IPS-15b (cell line): ENCODE data around the gene NCK2.

Experiments
- H3K27me3 ChIP-seq: one replicate; pipeline ENCODE4 v1.6.1; 2013; ENCODE audit warnings: low read length; ENCODE audit not compliant: control insufficient read depth, insufficient read depth
- H3K36me3 ChIP-seq: one replicate; pipeline ENCODE4 v1.6.1; 2013; ENCODE audit warnings: low read length; ENCODE audit not compliant: control insufficient read depth, insufficient read depth
- H3K4me1 ChIP-seq: one replicate; pipeline ENCODE4 v1.6.1; 2013; ENCODE audit warnings: mild to moderate bottlenecking, low read length; ENCODE audit not compliant: control insufficient read depth, insufficient read depth
- H3K4me3 ChIP-seq: one replicate; pipeline ENCODE4 v1.5.1; 2013; ENCODE audit warnings: low read depth, low read length
- H3K9ac ChIP-seq: one replicate; pipeline ENCODE4 v1.6.1; 2013; ENCODE audit warnings: low read depth, mild to moderate bottlenecking, low read length
- H3K9me3 ChIP-seq: one replicate; pipeline ENCODE4 v1.6.1; 2013; ENCODE audit warnings: mild to moderate bottlenecking, low read length; ENCODE audit not compliant: control insufficient read depth, insufficient read depth

NCK2 gene

DNA sequence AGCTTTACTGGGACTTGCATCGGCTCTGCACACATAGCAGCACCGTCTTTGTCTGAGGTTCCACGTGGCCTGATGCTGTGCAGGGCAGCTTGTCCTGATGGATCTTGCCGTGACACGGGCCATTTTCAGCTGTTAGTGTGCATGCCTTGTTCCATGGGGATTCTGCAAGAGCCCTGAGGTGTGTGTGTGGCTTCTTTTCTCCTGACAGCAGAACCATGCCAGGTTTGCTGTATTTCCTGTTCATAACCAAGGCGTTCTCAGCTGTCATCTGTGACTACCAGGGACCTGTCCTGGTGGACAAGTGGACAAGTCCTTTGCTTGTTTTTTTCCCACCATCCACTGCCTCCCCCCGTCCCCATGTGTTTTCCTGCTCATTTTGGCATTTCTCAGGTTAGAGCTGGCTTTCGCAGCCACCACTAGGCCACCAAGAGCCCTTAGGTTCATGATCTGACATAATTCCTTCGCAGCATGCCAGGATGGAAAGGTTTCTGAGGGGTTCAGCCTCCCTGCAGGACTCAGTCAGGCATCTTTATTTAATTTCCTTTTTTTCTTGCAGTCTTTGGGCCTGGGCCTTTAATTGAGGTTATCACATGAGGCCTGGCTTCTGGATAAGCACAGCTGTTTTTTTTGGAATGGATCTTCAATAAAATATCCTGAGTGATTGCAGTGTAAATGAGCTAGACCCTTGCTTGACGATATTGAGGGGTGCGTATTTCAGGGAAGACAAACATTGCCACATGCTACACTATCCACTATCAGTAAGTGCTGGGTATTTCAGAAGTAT lies 139.4 kb downstream of the NCK2 start:
- no peaks in the 10 kb centered on the region for H3K4me1 ChIP-seq
- no peaks in the 10 kb centered on the region for H3K27me3 ChIP-seq
- no peak overlapping the region for H3K4me3 ChIP-seq
- H3K9ac ChIP-seq: no peak overlapping the region
- H3K9me3 ChIP-seq: no peaks in the 10 kb centered on the region
- peaks cover 6% of the 10 kb centered on the region for H3K36me3 ChIP-seq

DNA sequence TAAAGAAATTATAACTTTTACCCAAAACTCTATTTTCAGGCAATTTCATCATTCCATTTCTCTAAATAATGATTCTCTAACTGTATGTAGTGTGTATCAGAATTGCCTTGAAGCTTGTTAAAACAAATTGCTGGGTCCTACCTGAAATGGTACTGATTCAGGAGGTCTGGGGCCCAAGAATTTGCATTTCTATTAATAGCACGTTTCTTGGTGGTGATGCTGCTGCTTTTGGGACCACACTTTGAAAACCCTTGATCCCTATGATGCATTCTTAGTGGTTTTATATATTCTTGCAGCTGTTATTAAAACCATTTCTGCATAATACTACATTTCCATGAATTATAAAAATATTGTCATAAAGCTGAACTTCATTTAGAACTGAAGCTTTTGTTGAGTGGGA lies 140.7 kb downstream of the NCK2 start:
- Histone ChIP-seq H3K27me3 (no peaks in the 10 kb centered on the region), H3K9me3 (no peaks in the 10 kb centered on the region), H3K4me1 (no peaks in the 10 kb centered on the region), H3K4me3 (no peak overlapping the region), H3K9ac (no peak overlapping the region), H3K36me3 (peaks cover 6% of the 10 kb centered on the region)

DNA sequence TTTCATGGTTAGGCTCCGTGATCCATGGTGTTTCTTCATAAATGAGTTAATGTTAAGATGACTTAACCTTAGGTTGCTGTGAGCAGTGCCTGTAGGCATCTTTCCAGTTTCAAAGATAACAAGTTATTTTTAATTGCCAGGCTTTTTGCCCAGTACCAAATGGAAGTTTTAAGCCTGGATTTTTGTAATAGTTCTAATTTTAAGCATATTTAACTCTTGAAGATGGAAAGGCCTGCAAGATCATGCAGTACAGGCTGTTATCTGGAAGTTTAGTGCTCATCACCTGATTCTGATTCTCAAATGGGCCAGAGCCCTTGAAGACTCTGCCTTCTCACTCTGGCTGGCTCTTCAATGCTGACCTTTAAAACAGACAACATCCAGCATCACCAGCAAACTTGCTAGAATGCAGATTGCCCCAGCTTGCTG lies 141.3 kb downstream of the NCK2 start:
- no peaks in the 10 kb centered on the region for H3K27me3 ChIP-seq
- H3K4me1 ChIP-seq: no peaks in the 10 kb centered on the region
- no peaks in the 10 kb centered on the region for H3K9me3 ChIP-seq
- H3K9ac ChIP-seq: no peak overlapping the region
- no peak overlapping the region for H3K4me3 ChIP-seq
- peaks cover 6% of the 10 kb centered on the region for H3K36me3 ChIP-seq

DNA sequence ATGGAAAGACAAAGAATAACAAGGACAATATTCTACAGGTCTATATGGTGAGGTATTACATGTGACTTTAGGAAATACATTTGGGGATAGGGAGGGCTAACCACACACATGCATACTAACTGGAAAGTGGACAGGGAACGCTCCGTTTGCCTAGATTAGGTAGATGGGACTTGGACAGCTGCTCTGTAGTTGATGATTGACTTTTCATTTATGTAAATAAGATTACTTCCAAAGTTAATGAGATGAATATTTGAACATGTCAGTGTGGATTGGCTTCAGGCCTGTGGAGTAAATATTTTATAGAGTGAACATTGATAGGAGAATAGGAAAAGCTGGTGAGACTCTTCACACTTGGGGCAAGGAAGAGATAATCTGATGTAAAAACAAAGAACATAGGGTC lies 142.0 kb downstream of the NCK2 start:
- Histone ChIP-seq H3K9me3 (no peaks in the 10 kb centered on the region), H3K4me1 (no peaks in the 10 kb centered on the region), H3K27me3 (no peaks in the 10 kb centered on the region), H3K4me3 (no peak overlapping the region), H3K9ac (no peak overlapping the region), H3K36me3 (peaks cover 2% of the 10 kb centered on the region)

DNA sequence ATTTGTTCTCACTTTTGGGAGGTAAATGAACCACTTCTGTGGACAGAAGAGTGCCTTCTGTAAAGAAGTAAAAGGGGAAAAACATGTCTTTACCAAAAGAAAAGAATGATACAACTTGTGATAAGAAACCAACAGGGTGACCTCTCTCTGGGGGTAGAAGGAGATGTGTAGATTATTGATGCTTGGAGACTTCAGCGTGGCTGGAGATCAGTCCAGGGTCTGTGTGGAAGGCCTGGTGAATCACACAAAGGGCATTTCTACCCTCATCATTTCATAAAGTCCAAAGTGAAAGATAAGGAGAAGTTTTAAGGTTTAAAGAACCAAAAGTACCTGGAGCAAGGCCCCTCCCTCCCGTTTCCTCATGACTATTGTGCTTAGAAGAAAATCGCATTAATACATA lies 142.5 kb downstream of the NCK2 start:
- Histone ChIP-seq H3K27me3 (no peaks in the 10 kb centered on the region), H3K9ac (no peak overlapping the region), H3K9me3 (no peaks in the 10 kb centered on the region)

DNA sequence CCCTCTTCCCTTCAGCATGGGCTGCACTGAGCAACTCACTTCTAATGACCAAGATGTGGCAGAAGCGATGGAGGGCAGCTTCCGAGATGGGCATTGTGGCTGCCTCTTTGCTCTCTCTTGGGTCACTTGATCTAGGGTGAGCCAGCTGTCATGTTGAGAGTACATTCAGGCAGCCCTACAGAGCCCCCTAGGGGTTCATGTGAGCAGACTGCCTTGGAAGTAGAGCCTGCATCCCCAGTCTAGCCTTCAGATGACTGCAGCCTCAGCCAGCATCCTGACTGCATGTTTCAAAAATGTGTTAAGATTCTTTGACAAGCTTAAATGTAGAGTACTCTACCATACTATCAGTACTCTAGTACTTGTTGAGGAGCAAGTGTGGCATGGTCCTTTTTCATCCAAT lies 143.9 kb downstream of the NCK2 start:
- Histone ChIP-seq H3K4me3 (no peak overlapping the region), H3K4me1 (no peaks in the 10 kb centered on the region), H3K9me3 (no peaks in the 10 kb centered on the region), H3K27me3 (no peaks in the 10 kb centered on the region), H3K36me3 (peaks cover 2% of the 10 kb centered on the region), H3K9ac (no peak overlapping the region)

More for the DNA sequence above, 142.5 kb downstream of the NCK2 start:
- H3K4me1 ChIP-seq: no peaks in the 10 kb centered on the region
- H3K4me3 ChIP-seq: no peak overlapping the region
- no peaks in the 10 kb centered on the region for H3K36me3 ChIP-seq

DNA sequence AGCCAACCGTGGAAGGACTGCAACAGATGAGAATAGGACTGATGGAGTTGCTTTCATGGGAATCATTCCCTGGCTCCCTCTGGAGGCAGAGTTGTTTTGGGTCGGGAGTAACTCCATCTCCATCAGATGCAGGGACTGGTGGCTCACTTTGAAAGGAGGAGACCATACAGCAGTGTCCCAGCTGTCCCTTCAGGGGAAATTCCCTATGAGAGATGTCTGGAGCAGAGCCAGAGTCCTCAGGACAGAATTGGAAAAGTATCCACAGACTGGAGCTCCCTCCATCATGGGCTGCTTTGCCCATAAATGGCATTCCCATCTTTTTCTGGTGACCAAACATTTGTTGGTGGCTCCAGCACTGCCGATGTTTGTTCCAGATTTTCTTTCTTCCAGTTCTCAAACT lies 144.3 kb downstream of the NCK2 start:
- no peaks in the 10 kb centered on the region for H3K4me1 ChIP-seq
- H3K9ac ChIP-seq: no peak overlapping the region
- H3K9me3 ChIP-seq: no peaks in the 10 kb centered on the region
- no peak overlapping the region for H3K4me3 ChIP-seq
- peaks cover 2% of the 10 kb centered on the region for H3K36me3 ChIP-seq
- no peaks in the 10 kb centered on the region for H3K27me3 ChIP-seq

DNA sequence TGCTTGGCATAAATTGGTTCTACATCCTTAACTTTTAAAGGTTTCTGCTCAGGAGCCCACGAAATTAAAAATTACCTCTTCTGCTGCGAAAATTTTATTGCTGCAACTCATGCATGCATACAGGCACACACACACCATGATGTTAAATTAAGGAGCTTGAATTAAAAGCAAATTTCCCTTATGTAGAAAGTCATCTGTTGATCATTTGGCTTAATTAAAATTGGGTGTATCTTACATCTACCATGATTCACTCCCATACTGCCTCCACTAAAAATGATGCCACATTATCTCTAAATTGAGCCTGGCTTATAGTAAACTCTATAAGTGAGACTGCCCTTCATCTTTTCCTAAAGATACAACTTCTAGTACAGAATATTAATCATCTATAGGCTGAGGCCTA lies 145.4 kb downstream of the NCK2 start:
- peaks cover 2% of the 10 kb centered on the region for H3K36me3 ChIP-seq
- H3K4me1 ChIP-seq: no peaks in the 10 kb centered on the region
- no peaks in the 10 kb centered on the region for H3K9me3 ChIP-seq
- H3K27me3 ChIP-seq: no peaks in the 10 kb centered on the region
- H3K9ac ChIP-seq: no peak overlapping the region
- H3K4me3 ChIP-seq: no peak overlapping the region

DNA sequence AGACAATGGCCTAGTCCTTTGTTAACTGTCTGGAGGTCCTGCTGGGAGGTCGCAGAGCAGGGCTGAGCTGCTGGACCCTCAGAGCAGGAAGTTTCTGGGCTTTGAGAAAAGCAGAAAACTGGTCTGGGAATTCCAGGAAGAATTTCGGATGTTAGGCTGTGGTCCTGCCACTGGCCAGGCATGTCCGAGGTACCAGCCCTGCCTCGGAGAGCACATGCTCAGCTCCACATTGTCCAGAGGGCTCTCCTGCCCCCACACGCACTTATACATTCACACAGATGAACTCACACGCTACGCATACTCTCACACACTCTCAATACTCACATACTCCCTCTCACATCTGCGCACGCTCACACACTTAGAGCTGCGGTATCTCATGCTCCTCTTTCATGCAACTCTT lies 146.1 kb downstream of the NCK2 start:
- Histone ChIP-seq H3K4me3 (no peak overlapping the region), H3K4me1 (no peaks in the 10 kb centered on the region), H3K9me3 (no peaks in the 10 kb centered on the region), H3K27me3 (no peaks in the 10 kb centered on the region), H3K9ac (no peak overlapping the region), H3K36me3 (peaks cover 2% of the 10 kb centered on the region)

DNA sequence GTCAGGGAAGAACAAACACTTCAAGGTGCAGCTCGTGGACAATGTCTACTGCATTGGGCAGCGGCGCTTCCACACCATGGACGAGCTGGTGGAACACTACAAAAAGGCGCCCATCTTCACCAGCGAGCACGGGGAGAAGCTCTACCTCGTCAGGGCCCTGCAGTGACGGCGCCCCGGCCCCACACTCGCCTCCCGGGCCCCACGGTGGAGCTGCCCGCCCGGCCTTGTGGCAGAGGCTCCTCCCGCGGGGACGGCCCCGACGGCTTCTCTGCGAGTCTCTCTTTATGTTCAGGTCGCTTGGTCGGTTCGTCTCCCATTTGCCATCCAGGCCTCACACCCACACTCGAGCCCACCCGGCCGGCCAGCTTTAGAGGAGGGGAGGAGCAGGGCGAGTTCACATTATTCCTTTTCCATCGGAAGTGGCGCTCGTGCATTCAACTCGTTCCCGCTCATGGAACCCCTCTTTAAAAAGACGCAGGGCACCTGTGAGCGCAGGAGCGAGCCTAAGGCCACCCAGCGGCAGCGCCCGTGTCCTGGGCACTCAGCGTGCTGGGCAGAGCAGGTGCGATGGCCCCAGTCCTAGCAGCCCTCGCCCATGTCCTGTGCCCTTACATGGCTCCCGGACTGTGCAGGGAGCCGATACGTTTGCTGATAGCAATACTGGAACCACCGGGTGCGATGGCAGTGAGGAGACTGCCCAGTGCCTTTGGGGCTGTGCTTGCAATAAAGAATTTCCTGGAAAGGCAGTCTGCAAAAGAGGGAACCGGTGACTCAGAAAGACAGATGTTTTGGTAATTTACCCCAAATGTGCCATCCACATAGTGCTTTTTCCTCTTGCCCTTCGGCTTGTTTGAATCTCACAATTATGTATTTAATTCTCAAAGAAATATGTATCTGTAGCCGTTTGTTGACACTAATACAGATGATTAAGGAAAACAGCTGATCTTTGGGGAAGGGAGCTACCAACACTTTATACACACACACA lies 148.6 kb downstream of the NCK2 start:
- Histone ChIP-seq H3K9ac (no peak overlapping the region), H3K4me1 (no peaks in the 10 kb centered on the region), H3K27me3 (no peaks in the 10 kb centered on the region), H3K9me3 (no peaks in the 10 kb centered on the region), H3K4me3 (no peak overlapping the region), H3K36me3 (peaks cover 2% of the 10 kb centered on the region)

DNA sequence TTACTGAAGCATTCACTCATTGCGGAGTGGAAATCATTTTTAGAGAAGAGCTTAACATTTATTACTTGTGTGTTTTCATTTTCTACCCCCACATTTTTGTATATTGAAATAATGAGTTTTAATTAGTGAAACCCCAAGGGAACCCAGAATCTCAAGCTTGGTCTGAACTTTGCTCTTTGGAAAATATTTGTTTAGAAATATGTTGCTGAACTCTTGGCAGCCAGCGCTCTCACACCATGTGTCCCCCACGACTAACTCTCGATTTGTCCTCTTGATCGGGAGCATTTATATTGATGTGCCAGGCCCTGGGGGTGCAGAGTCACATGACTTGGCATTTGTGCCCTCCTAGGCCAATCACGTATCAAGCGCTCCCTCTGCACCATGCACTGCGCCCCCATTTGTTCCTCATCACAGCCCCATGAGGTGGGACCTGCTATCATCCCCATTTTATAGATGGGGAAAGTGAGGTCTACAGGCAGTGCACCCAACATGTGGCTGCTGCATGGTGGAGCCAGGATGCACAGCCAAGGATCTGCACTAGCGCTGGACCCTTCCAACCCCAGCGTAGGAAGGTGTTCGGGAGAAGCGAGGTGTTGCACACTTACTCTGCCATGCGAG lies 149.7 kb downstream of the NCK2 start:
- H3K27me3 ChIP-seq: no peaks in the 10 kb centered on the region
- peaks cover 2% of the 10 kb centered on the region for H3K36me3 ChIP-seq
- H3K9ac ChIP-seq: no peak overlapping the region
- no peaks in the 10 kb centered on the region for H3K4me1 ChIP-seq
- H3K9me3 ChIP-seq: no peaks in the 10 kb centered on the region
- no peak overlapping the region for H3K4me3 ChIP-seq
